GM19328 (cell line): ENCODE data around the gene DLX5.

Experiments
- ATAC-seq: cut with Tn5 transposase; IDR thresholded peaks from one replicate; pipeline ENCODE4 v1.9.1; 2021; ENCODE audit warnings: mild to moderate bottlenecking, moderate library complexity; ENCODE audit not compliant: unreplicated experiment

Gene DLX5

GRCh38 chr7:96992192-96993005, 32.2 kb downstream of the DLX5 start:
- no peak for ATAC-seq

- ATAC-seq, result no peak
Observed at GRCh38 chr7:96991546-96992191, 33.0 kb downstream of the DLX5 start.

GRCh38 chr7:96989859-96990317, 34.7 kb downstream of the DLX5 start:
- no peak for ATAC-seq

DNA sequence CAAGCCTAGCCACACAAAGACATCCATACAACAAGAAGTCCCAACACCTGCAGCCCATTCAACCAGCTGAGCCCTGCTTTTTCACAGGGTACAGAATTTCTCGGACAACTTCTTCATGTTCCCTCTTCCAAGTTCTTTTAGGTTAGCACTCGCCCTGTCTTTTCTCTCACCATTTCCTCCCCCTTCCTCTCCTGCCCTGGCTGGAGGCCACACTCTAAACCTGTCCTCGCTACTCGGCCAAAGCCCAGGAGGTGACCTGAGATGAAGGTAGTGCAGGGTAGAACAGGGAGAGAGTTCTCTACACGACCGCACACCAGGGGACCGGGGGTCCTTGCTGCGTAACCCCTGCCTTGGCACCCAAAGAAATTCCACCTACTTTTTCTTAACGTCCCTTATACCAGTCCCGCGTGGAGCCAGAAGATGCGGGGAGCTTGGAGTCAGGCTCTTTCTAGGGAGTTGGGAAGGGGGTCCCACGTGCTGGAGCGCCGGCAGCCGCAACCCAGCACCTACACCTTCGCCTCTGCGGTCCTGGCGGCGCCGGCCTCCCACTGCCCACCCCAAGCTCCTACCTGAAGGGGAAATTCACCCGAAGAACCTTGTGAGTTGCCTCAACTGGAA, 35.3 kb downstream of the DLX5 start:
- ATAC-seq, result no peak

GRCh38 chr7:96987719-96988118, 36.9 kb downstream of the DLX5 start:
- no peak for ATAC-seq

GRCh38 chr7:96986901-96987300, 37.7 kb downstream of the DLX5 start:
- no peak for ATAC-seq

DNA sequence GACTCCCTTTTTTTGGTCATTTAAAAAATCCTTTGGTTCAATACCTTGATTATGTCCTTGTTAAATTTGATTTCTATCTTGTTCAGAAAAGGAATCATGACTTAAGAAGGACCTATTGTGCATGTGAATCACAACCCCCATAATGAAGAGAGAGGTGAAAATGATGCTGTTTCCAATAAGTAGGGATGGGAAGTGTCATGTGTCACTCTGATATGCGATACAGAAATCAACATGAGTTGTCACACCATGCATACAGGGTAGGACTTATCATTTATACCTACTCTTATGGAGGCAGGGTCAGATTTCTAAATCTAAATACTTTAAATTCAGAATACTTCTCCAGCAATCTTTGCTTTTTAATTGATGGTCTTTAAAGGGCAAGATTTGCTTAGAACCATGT, 38.6 kb downstream of the DLX5 start:
- no peak for ATAC-seq

GRCh38 chr7:96982586-96982985, 42.0 kb downstream of the DLX5 start:
- no peak for ATAC-seq

DNA sequence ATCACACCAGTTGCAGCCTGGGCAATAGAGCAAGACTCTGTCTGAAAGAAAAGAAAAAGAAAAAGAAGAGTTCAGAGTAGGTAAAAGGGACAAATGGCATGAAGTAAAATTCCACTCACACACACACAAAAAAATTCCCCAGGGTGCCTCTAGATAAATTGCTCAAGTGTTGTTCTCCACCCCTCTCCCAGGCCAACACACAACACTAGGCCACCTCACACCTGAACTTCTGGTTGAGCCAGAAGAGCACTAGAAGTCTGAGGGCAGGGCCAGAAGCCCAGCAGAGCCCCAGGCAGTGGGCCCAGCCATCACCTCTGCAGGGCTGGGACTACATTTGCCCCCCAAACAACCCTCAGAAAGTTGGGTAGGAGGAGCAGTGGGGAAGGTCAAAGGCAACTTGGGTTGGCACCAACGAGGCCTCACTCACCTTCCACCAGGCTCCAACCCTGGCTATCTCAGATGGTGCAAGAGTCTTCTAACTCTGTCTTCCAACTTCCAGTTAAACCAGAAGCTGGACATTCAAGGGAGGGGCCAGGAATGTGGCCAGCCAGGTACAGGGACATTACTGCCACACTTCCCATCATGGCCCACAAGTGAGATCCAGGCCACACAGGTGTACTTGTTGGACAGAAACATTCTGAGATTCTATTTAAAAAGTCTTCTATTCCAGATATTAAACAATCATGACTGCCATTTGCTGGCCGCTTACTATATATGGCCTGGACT, 44.9 kb downstream of the DLX5 start:
- no peak for ATAC-seq

GRCh38 chr7:96977445-96977844, 47.2 kb downstream of the DLX5 start:
- ATAC-seq, result no peak

GRCh38 chr7:96976106-96976505, 48.5 kb downstream of the DLX5 start:
- ATAC-seq, result no peak

DNA sequence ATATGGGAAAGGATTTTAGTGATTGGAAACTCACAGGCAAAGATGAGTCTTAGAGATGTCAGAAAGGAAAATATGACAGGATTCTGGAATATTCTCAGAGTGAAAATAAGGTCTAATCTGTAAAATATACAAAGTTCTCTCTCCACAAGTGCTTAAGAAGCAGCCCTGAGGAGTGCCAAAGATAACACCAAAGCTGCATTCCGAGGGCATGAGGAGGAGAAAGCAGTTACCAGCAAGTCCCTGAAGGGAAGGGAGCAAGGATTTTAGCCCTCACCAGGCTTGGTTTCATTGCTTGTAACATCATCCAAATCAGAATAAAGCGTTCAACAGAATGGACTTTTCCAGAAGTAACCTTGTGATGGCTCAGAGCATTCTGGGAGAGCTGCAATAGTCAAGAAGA, 50.6 kb downstream of the DLX5 start:
- no peak for ATAC-seq

DNA sequence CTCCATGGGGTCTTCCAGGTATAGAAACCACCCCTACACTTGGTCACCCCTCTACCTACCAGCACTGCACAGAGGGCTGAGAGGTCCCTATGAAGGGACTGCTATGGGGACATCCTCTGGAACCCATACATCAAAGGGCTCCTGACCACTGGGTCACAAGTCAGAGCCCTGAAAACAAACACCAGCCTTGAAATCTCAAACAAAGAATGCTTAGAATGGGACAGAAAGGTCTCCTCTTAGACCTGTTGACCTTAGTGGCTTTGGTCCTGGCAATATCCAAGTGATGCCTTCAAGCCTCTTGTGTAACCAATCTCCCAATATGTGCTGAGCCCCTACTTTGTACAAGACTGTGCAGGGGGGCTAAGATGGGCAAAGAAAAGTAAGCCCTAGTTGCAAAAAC, 53.9 kb downstream of the DLX5 start:
- no peak for ATAC-seq
